ENCODE data around the gene OR10H1. TPM values are rescaled to one million over a fixed set of nuclear protein-coding genes. Genes with fewer than 3 reads are reported as not detected.
"Not testable (repeated sequence)": the region's sequence is repeated elsewhere in the genome, so short reads cannot be mapped to it uniquely, and the experiment has no call there.

Gene OR10H1
- polyA plus RNA-seq = not detected

GRCh38 chr19:15815306-15815705 is at the start of gene OR10H1:
TSS of gene OR10H1 (minus strand) at chr19:15815664. CDS start at chr19:15808037, 7,627 bp downstream.
- no peak within 1 kb of the TSS for H3K4me3 Mint-ChIP-seq
- peaks cover 0 to 3% (median 0%) of the 10 kb centered on the region in 3 donors for H3K4me1 Mint-ChIP-seq
- H3K27ac Mint-ChIP-seq = peak within 1 kb of the TSS in 1 of 3 donors; percentile 71
- H3K27me3 Mint-ChIP-seq = peaks cover 15% of the 10 kb centered on the region
- no peaks in the 10 kb centered on the region for H3K36me3 Mint-ChIP-seq
- H3K9me3 Mint-ChIP-seq = peaks cover 0 to 1% (median 0%) of the 10 kb centered on the region in 3 donors

- Mint-ChIP-seq H3K27ac (peak overlapping the region in 1 of 3 donors; percentile 14), H3K36me3 (peaks cover 3% of the 10 kb centered on the region), H3K9me3 (no peaks in the 10 kb centered on the region), H3K4me1 (no peaks in the 10 kb centered on the region), H3K27me3 (peaks cover 17% of the 10 kb centered on the region), H3K4me3 (no peak overlapping the region)
These were observed 49.4 kb upstream of the OR10H1 start for GRCh38 chr19:15864824-15865223.

GRCh38 chr19:15863272-15863671 is 47.8 kb upstream of the OR10H1 start:
- H3K27me3 Mint-ChIP-seq = peaks cover 17% of the 10 kb centered on the region
- H3K4me3 Mint-ChIP-seq = no peak overlapping the region
- peaks cover 3% of the 10 kb centered on the region for H3K36me3 Mint-ChIP-seq
- H3K27ac Mint-ChIP-seq = no peak overlapping the region
- no peaks in the 10 kb centered on the region for H3K9me3 Mint-ChIP-seq
- H3K4me1 Mint-ChIP-seq = no peaks in the 10 kb centered on the region

- Mint-ChIP-seq H3K36me3 (peaks cover 3% of the 10 kb centered on the region), H3K4me3 (no peak overlapping the region), H3K4me1 (no peaks in the 10 kb centered on the region)
These were observed 47.0 kb upstream of the OR10H1 start for GRCh38 chr19:15862444-15862843.

GRCh38 chr19:15860522-15860921 is 45.1 kb upstream of the OR10H1 start:
- Mint-ChIP-seq H3K4me3 (no peak overlapping the region), H3K27ac (no peak overlapping the region), H3K36me3 (peaks cover 3% of the 10 kb centered on the region), H3K27me3 (peaks cover 21% of the 10 kb centered on the region), H3K9me3 (no peaks in the 10 kb centered on the region), H3K4me1 (no peaks in the 10 kb centered on the region)

More at GRCh38 chr19:15862444-15862843, 47.0 kb upstream of the OR10H1 start:
- peaks cover 18% of the 10 kb centered on the region for H3K27me3 Mint-ChIP-seq
- H3K9me3 Mint-ChIP-seq = no peaks in the 10 kb centered on the region
- no peak overlapping the region for H3K27ac Mint-ChIP-seq

GRCh38 chr19:15859187-15859586 is 43.7 kb upstream of the OR10H1 start:
- no peaks in the 10 kb centered on the region for H3K9me3 Mint-ChIP-seq
- H3K4me1 Mint-ChIP-seq = no peaks in the 10 kb centered on the region
- H3K4me3 Mint-ChIP-seq = no peak overlapping the region
- H3K27me3 Mint-ChIP-seq = peaks cover 20% of the 10 kb centered on the region
- peaks cover 3% of the 10 kb centered on the region for H3K36me3 Mint-ChIP-seq
- no peak overlapping the region for H3K27ac Mint-ChIP-seq

GRCh38 chr19:15850385-15850784 is 34.9 kb upstream of the OR10H1 start:
- Mint-ChIP-seq H3K9me3 (peaks cover 0 to 6% (median 0%) of the 10 kb centered on the region in 3 donors), H3K27me3 (peaks cover 12% of the 10 kb centered on the region), H3K4me1 (no peaks in the 10 kb centered on the region), H3K4me3 (no peak overlapping the region), H3K36me3 (peaks cover 2% of the 10 kb centered on the region), H3K27ac (no peak overlapping the region)

- no peak overlapping the region for H3K4me3 Mint-ChIP-seq
- H3K4me1 Mint-ChIP-seq = peaks cover 0 to 6% (median 0%) of the 10 kb centered on the region in 3 donors
- peaks cover 20% of the 10 kb centered on the region for H3K27me3 Mint-ChIP-seq
- H3K9me3 Mint-ChIP-seq = peaks cover 0 to 1% (median 0%) of the 10 kb centered on the region in 3 donors
- H3K36me3 Mint-ChIP-seq = peaks cover 2% of the 10 kb centered on the region
- no peak overlapping the region for H3K27ac Mint-ChIP-seq
These were observed 31.5 kb upstream of the OR10H1 start for GRCh38 chr19:15846923-15847322.

- not testable (repeated sequence) for H3K36me3 Mint-ChIP-seq, H3K9me3 Mint-ChIP-seq, H3K4me1 Mint-ChIP-seq, H3K27ac Mint-ChIP-seq, H3K4me3 Mint-ChIP-seq
- H3K27me3 Mint-ChIP-seq = peaks cover 21% of the 10 kb centered on the region
These were observed 28.4 kb upstream of the OR10H1 start for GRCh38 chr19:15843894-15844222.

GRCh38 chr19:15843203-15843893 is 27.9 kb upstream of the OR10H1 start:
- Mint-ChIP-seq H3K4me3 (no peak overlapping the region), H3K27me3 (peaks cover 21% of the 10 kb centered on the region), H3K27ac (no peak overlapping the region), H3K4me1 (peaks cover 0 to 6% (median 0%) of the 10 kb centered on the region in 3 donors), H3K9me3 (peaks cover 0 to 1% (median 0%) of the 10 kb centered on the region in 3 donors), H3K36me3 (peaks cover 2% of the 10 kb centered on the region)

- H3K36me3 Mint-ChIP-seq = peaks cover 2% of the 10 kb centered on the region
- peaks cover 0 to 1% (median 0%) of the 10 kb centered on the region in 3 donors for H3K9me3 Mint-ChIP-seq
- peak overlapping the region in 1 of 3 donors; percentile 19 for H3K27ac Mint-ChIP-seq
- peaks cover 19% of the 10 kb centered on the region for H3K27me3 Mint-ChIP-seq
- H3K4me1 Mint-ChIP-seq = peaks cover 4 to 14% (median 5%) of the 10 kb centered on the region in 3 donors
- peak overlapping the region in 1 of 4 donors; percentile 30 for H3K4me3 Mint-ChIP-seq
These were observed 26.6 kb upstream of the OR10H1 start for GRCh38 chr19:15841875-15842569.

- Mint-ChIP-seq H3K27me3 (peaks cover 13% of the 10 kb centered on the region), H3K4me3 (no peak overlapping the region), H3K36me3 (peaks cover 2% of the 10 kb centered on the region), H3K27ac (no peak overlapping the region), H3K9me3 (peaks cover 0 to 1% (median 0%) of the 10 kb centered on the region in 3 donors), H3K4me1 (peaks cover 10 to 16% (median 10%) of the 10 kb centered on the region in 3 donors)
These were observed 25.4 kb upstream of the OR10H1 start for GRCh38 chr19:15840833-15841232.

- H3K4me3 Mint-ChIP-seq = peak overlapping the region in 2 of 4 donors; percentile 36 to 49
- H3K27me3 Mint-ChIP-seq = peaks cover 12% of the 10 kb centered on the region
- peaks cover 12 to 19% (median 12%) of the 10 kb centered on the region in 3 donors for H3K4me1 Mint-ChIP-seq
- H3K36me3 Mint-ChIP-seq, H3K27ac Mint-ChIP-seq, H3K9me3 Mint-ChIP-seq: not testable (repeated sequence)
These were observed 24.4 kb upstream of the OR10H1 start for GRCh38 chr19:15839888-15840287.

- Mint-ChIP-seq H3K4me3 (peak overlapping the region in 2 of 4 donors; percentile 17 to 81), H3K27ac (no peak overlapping the region), H3K27me3 (peaks cover 5% of the 10 kb centered on the region), H3K36me3 (no peaks in the 10 kb centered on the region), H3K9me3 (no peaks in the 10 kb centered on the region), H3K4me1 (peaks cover 12 to 14% (median 12%) of the 10 kb centered on the region in 3 donors)
These were observed 22.9 kb upstream of the OR10H1 start for GRCh38 chr19:15838351-15838750.

GRCh38 chr19:15837221-15837731 is 21.8 kb upstream of the OR10H1 start:
- peaks cover 3% of the 10 kb centered on the region for H3K27me3 Mint-ChIP-seq
- H3K9me3 Mint-ChIP-seq = no peaks in the 10 kb centered on the region
- H3K4me3 Mint-ChIP-seq = peak overlapping the region in 3 of 4 donors; percentile 87 to 99 (median 98)

More at GRCh38 chr19:15837221-15837731, 21.8 kb upstream of the OR10H1 start:
- peak overlapping the region; percentile 95 to 98 (median 97) for H3K27ac Mint-ChIP-seq
- H3K36me3 Mint-ChIP-seq = no peaks in the 10 kb centered on the region
- peaks cover 12 to 13% (median 12%) of the 10 kb centered on the region in 3 donors for H3K4me1 Mint-ChIP-seq
